HG02852 (cell line): Measurements from ENCODE around the gene KCNT1.

Source experiments
- ATAC-seq: cut with Tn5 transposase; IDR thresholded peaks from one replicate; pipeline ENCODE4 v1.9.1; 2021; ENCODE audit warnings: mild to moderate bottlenecking, moderate library complexity; ENCODE audit not compliant: unreplicated experiment

The KCNT1 gene

GRCh38 chr9:135777623-135778177 lies 75.7 kb downstream of the KCNT1 start:
- no peak for ATAC-seq

- ATAC-seq: no peak
Measured at GRCh38 chr9:135778421-135778820, 76.4 kb downstream of the KCNT1 start.

GRCh38 chr9:135779571-135779970 lies 77.6 kb downstream of the KCNT1 start:
- no peak for ATAC-seq

GRCh38 chr9:135780086-135780485 lies 78.1 kb downstream of the KCNT1 start:
- ATAC-seq: no peak

GRCh38 chr9:135780626-135781025 lies 78.6 kb downstream of the KCNT1 start:
- ATAC-seq: no peak

GRCh38 chr9:135782946-135783345 lies 81.0 kb downstream of the KCNT1 start:
- ATAC-seq: no peak

GRCh38 chr9:135783540-135784245 lies 81.7 kb downstream of the KCNT1 start:
- no peak for ATAC-seq

- no peak for ATAC-seq
Measured at GRCh38 chr9:135785013-135785575, 83.1 kb downstream of the KCNT1 start.

- no peak for ATAC-seq
Measured at GRCh38 chr9:135786146-135786690, 84.2 kb downstream of the KCNT1 start.

GRCh38 chr9:135787317-135787716 lies 85.3 kb downstream of the KCNT1 start:
- ATAC-seq: no peak

GRCh38 chr9:135787776-135788575 lies 86.0 kb downstream of the KCNT1 start:
- ATAC-seq: no peak

- ATAC-seq: no peak
Measured at GRCh38 chr9:135788576-135789300, 86.8 kb downstream of the KCNT1 start.

- no peak for ATAC-seq
Measured at GRCh38 chr9:135789838-135790291, 87.9 kb downstream of the KCNT1 start.

- no peak for ATAC-seq
Measured at GRCh38 chr9:135790356-135790755, 88.4 kb downstream of the KCNT1 start.

- no peak for ATAC-seq
Measured at GRCh38 chr9:135790850-135791249, 88.9 kb downstream of the KCNT1 start.

- ATAC-seq: no peak
Measured at GRCh38 chr9:135791431-135792267, 89.7 kb downstream of the KCNT1 start.

GRCh38 chr9:135792268-135793128 lies 90.5 kb downstream of the KCNT1 start:
- no peak for ATAC-seq

GRCh38 chr9:135793221-135794056 lies 91.5 kb downstream of the KCNT1 start:
- ATAC-seq: no peak
